HEK293 (cell line): Measurements from ENCODE around the gene EXOC3L2.
A peak's percentile ranks its signal among the peaks of the same experiment; 100 is the strongest.

Experiments
- CTCF ChIA-PET: fragments of 350-600 bp; formaldehyde crosslinking; extraction: SDS; loops from one replicate; lab custom pipeline; 2021; ENCODE audit warnings: antibody characterized with exemption; lab: Yijun Ruan, JAX
- POLR2A ChIA-PET: fragments of 300-600 bp; formaldehyde crosslinking; extraction: SDS; loops from one replicate; lab custom pipeline; 2020; ENCODE audit warnings: antibody characterized with exemption, inconsistent platforms; lab: Yijun Ruan, JAX
- H3K27ac ChIP-seq: fragments of 200-500 bp; sonication (Bioruptor generic); 2 replicates; pipeline ENCODE4 v1.5.1; 2014; ENCODE audit warnings: low read depth, low read length, control low read depth, inconsistent platforms; ENCODE audit errors: extremely low read depth
- H3K36me3 ChIP-seq, 2 experiments: fragments of 200-500 bp in 1 of 2; sonication (Bioruptor generic) in 1 of 2; 1 replicate in 1 of 2; 2 replicates in 1 of 2; pipeline ENCODE4 v1.5.1; 2014 to 2017; ENCODE audit warnings: inconsistent platforms in 2 of 2, low read length in 2 of 2; ENCODE audit not compliant: control insufficient read depth in 2 of 2, insufficient read depth in 1 of 2
- H3K4me1 ChIP-seq: fragments of 200-500 bp; sonication (Bioruptor generic); 2 replicates; pipeline ENCODE4 v1.5.1; 2014; ENCODE audit warnings: mild to moderate bottlenecking, low read length, inconsistent platforms; ENCODE audit not compliant: control insufficient read depth, insufficient read depth
- H3K4me3 ChIP-seq: 2 replicates; pipeline ENCODE4 v1.5.1; 2011; ENCODE audit warnings: low read depth, mild to moderate bottlenecking, control low read depth, low read length, moderate library complexity
- H3K9me3 ChIP-seq: fragments of 200-500 bp; sonication (Bioruptor generic); 2 replicates; pipeline ENCODE4 v1.5.1; 2014; ENCODE audit warnings: low read depth, low read length, inconsistent platforms; ENCODE audit not compliant: control insufficient read depth, insufficient read depth
- KLF1 ChIP-seq: fragments of 450-650 bp; formaldehyde crosslinking; IDR thresholded peaks from 2 replicates; pipeline ENCODE4 v1.5.1; 2016; ENCODE audit warnings: missing biosample characterization, missing genetic modification characterization
- MYNN ChIP-seq: fragments of 450-650 bp; formaldehyde crosslinking; IDR thresholded peaks from 2 replicates; pipeline ENCODE4 v1.5.1; 2016; ENCODE audit warnings: missing biosample characterization, missing genetic modification characterization, borderline replicate concordance
- RBAK ChIP-seq: fragments of 450-650 bp; formaldehyde crosslinking; IDR thresholded peaks from 2 replicates; pipeline ENCODE4 v1.5.1; 2016; ENCODE audit warnings: missing biosample characterization, missing genetic modification characterization
- TRIM28 ChIP-seq: IDR thresholded peaks from 2 replicates; pipeline ENCODE4 v1.6.1; 2011; ENCODE audit warnings: low read length, control low read depth, borderline replicate concordance
- YY2 ChIP-seq: fragments of 450-650 bp; formaldehyde crosslinking; IDR thresholded peaks from 2 replicates; pipeline ENCODE4 v1.5.1; 2016; ENCODE audit warnings: missing biosample characterization, missing genetic modification characterization
- ZBTB44 ChIP-seq: fragments of 450-650 bp; IDR thresholded peaks from 2 replicates; pipeline ENCODE4 v1.5.1; 2018; ENCODE audit warnings: missing biosample characterization, mild to moderate bottlenecking, missing genetic modification characterization
- ZBTB6 ChIP-seq: fragments of 450-650 bp; formaldehyde crosslinking; IDR thresholded peaks from 2 replicates; pipeline ENCODE4 v1.5.1; 2017; ENCODE audit warnings: missing biosample characterization, missing genetic modification characterization
- ZFP3 ChIP-seq: fragments of 450-650 bp; formaldehyde crosslinking; IDR thresholded peaks from 2 replicates; pipeline ENCODE4 v1.5.1; 2016; ENCODE audit warnings: low read depth, missing biosample characterization, missing genetic modification characterization
- ZNF132 ChIP-seq: fragments of 450-650 bp; formaldehyde crosslinking; IDR thresholded peaks from 2 replicates; pipeline ENCODE4 v1.5.1; 2017; ENCODE audit warnings: missing biosample characterization, missing genetic modification characterization, borderline replicate concordance
- ZNF366 ChIP-seq: fragments of 450-650 bp; formaldehyde crosslinking; conservative IDR thresholded peaks from 2 replicates; pipeline ENCODE4 v1.5.1; 2016; ENCODE audit warnings: missing biosample characterization, missing genetic modification characterization
- ZNF449 ChIP-seq: fragments of 450-650 bp; formaldehyde crosslinking; IDR thresholded peaks from 2 replicates; pipeline ENCODE4 v1.5.1; 2017; ENCODE audit warnings: missing biosample characterization, mild to moderate bottlenecking, missing genetic modification characterization, moderate library complexity
- ZNF521 ChIP-seq: fragments of 450-650 bp; formaldehyde crosslinking; IDR thresholded peaks from 2 replicates; pipeline ENCODE4 v1.5.1; 2017; ENCODE audit warnings: missing biosample characterization, mild to moderate bottlenecking, missing genetic modification characterization
- ZNF529 ChIP-seq: fragments of 450-650 bp; formaldehyde crosslinking; IDR thresholded peaks from 2 replicates; pipeline ENCODE4 v1.5.1; 2017; ENCODE audit warnings: missing genetic modification characterization, missing biosample characterization; ENCODE audit not compliant: insufficient replicate concordance
- ZNF544 ChIP-seq: fragments of 450-650 bp; formaldehyde crosslinking; IDR thresholded peaks from 2 replicates; pipeline ENCODE4 v1.5.0; 2017; ENCODE audit warnings: missing biosample characterization, missing genetic modification characterization
- ZNF626 ChIP-seq: fragments of 450-650 bp; sonication (Bioruptor Pico); formaldehyde crosslinking; IDR thresholded peaks from 2 replicates; pipeline ENCODE4 v1.5.1; 2018; ENCODE audit warnings: missing biosample characterization, missing genetic modification characterization, inconsistent platforms
- ZNF830 ChIP-seq: fragments of 450-650 bp; IDR thresholded peaks from 2 replicates; pipeline ENCODE4 v1.5.0; 2018; ENCODE audit warnings: missing biosample characterization, missing genetic modification characterization, low read depth, mild to moderate bottlenecking, moderate library complexity
- ZSCAN23 ChIP-seq: fragments of 450-650 bp; formaldehyde crosslinking; IDR thresholded peaks from 2 replicates; pipeline ENCODE4 v1.5.1; 2016; ENCODE audit warnings: missing biosample characterization, missing genetic modification characterization
- TF ChIP-seq, protein P1 (sequence below): fragments of 450-650 bp; formaldehyde crosslinking; IDR thresholded peaks from 2 replicates; pipeline ENCODE4; 2016; ENCODE audit warnings: missing biosample characterization, missing genetic modification characterization

EXOC3L2 gene

GRCh38 chr19:45173816-45174215, 71.4 kb downstream of the EXOC3L2 start:
- ChIA-PET CTCF (no interaction called here), POLR2A (no interaction called here)
- Histone ChIP-seq H3K4me1 (peaks cover 3% of the 10 kb centered on the region; the same call in 1 of the 2 replicates), H3K4me3 (no peak overlapping the region), H3K27ac (no peak overlapping the region), H3K9me3 (no peaks in the 10 kb centered on the region), H3K36me3 (no peaks in the 10 kb centered on the region)
- TF ChIP-seq ZBTB6 (tag by site-specific recombination) = no peak
- TF ChIP-seq ZNF544 (tag by site-specific recombination) = no peak
- TF ChIP-seq ZFP3 (tag by site-specific recombination) = no peak
- no peak for TF ChIP-seq ZNF626
- no peak for TF ChIP-seq ZNF132 (tag by site-specific recombination)
- no peak for TF ChIP-seq ZNF449 (tag by site-specific recombination)
- no peak for TF ChIP-seq ZNF366 (tag by site-specific recombination)
- no peak for TF ChIP-seq ZNF521 (tag by site-specific recombination)
- TF ChIP-seq RBAK (tag by site-specific recombination) = no peak
- no peak for TF ChIP-seq ZBTB44 (tag by site-specific recombination)
- no peak for TF ChIP-seq TRIM28
- no peak for TF ChIP-seq YY2
- no peak for TF ChIP-seq ZSCAN23
- TF ChIP-seq, protein P1, sequence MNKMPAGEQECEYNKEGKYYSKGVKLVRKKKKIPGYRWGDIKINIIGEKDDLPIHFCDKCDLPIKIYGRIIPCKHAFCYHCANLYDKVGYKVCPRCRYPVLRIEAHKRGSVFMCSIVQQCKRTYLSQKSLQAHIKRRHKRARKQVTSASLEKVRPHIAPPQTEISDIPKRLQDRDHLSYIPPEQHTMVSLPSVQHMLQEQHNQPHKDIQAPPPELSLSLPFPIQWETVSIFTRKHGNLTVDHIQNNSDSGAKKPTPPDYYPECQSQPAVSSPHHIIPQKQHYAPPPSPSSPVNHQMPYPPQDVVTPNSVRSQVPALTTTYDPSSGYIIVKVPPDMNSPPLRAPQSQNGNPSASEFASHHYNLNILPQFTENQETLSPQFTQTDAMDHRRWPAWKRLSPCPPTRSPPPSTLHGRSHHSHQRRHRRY (tag by site-specific recombination) = no peak
- no peak for TF ChIP-seq ZNF830 (tag by site-specific recombination)
- TF ChIP-seq MYNN (tag by site-specific recombination) = no peak

DNA sequence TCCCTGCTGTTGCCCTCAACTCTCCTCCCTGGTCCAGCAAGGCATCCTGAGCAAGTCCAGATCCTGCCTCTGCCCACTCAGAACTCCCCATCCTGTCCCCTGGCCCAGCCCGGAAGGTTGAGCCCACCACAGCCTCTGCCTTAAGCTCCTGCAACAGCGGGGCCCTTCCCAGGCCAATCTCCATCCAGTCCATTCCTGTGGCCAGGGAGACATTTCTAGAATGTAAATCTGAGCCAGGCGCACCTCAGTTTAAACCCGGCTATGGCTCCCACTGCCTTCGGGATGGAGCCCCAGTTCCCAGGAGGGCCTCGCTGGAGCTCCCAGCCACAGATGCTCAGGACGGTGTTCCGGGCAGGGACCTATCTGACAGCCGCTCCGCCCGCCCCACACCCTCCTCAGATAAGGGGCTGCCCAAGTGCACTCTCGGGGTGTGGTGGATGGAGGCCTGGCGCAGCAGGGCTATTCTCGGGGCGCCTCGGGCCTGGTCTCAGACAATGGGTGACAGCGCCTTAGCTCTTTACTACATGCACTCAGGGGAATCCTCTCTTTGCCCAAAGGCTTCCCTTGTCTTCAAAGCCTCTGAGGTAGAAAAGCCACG, 72.5 kb downstream of the EXOC3L2 start:
- Histone ChIP-seq H3K4me3 (no peak overlapping the region), H3K4me1 (peaks cover 3% of the 10 kb centered on the region; the same call in 1 of the 2 replicates), H3K27ac (no peak overlapping the region), H3K36me3 (no peaks in the 10 kb centered on the region), H3K9me3 (no peaks in the 10 kb centered on the region)
- TF ChIP-seq ZNF529 (tag by site-specific recombination) (no peak), KLF1 (tag by site-specific recombination) (peak; percentile 71)
- CTCF ChIA-PET = interaction anchor here (1.7 kb wide), 1 partner anchor 46 kb away, joined by 3 read pairs; no protein-coding TSS in a partner anchor
- POLR2A ChIA-PET = no interaction called here
